Measurements from ENCODE around the gene ANKRD40. TPM values are rescaled to one million over a fixed set of nuclear protein-coding genes. Genes with fewer than 3 reads are reported as not detected.

ANKRD40 gene
- total and polyA plus RNA-seq, 10 of the 15 experiments (the other 5 are each of a cell fraction or from before 2014, with no cell fraction given): 5.9 to 21.7 (median 14.8) TPM

DNA sequence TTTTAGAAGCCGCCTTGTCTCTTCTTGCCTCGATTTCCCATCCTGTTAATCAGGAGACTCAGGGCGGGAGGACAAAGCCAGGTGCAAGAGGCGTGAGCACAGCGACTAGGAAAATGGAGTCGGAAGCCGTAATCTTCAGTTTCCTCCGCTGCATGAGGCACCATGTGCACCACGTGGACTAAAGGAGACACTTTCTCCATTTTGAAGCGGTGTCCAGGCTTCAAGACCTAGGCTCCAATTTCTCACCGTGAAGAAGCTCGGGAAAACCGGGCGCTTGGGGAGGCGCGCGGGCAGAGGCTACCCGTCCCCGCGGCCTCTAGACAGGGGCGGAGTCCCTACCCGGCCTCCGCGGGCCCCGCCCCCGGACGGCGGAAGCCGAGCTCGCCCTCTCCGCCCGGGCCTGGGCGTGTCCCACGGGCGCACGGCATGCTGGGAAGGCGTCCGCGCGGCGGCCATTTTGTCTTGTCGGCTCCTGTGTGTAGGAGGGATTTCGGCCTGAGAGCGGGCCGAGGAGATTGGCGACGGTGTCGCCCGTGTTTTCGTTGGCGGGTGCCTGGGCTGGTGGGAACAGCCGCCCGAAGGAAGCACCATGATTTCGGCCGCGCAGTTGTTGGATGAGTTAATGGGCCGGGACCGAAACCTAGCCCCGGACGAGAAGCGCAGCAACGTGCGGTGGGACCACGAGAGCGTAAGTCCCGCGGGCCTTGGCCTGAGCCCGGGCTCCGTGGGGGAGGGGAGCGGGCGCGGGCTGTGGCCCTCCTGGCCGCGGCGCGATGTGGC, 11.6 kb upstream of the ANKRD40 start, which contains the start of gene LUC7L3 (continued):
- TF ChIP-seq CHD1 (IDR thresholded peaks at IDR 0.05; ENCODE audit: low read depth, low read length): no peak
- TF ChIP-seq RFX5 (IDR thresholded peaks at IDR 0.05; ENCODE audit: low read depth, low read length): no peak
- TF ChIP-seq, protein P1, sequence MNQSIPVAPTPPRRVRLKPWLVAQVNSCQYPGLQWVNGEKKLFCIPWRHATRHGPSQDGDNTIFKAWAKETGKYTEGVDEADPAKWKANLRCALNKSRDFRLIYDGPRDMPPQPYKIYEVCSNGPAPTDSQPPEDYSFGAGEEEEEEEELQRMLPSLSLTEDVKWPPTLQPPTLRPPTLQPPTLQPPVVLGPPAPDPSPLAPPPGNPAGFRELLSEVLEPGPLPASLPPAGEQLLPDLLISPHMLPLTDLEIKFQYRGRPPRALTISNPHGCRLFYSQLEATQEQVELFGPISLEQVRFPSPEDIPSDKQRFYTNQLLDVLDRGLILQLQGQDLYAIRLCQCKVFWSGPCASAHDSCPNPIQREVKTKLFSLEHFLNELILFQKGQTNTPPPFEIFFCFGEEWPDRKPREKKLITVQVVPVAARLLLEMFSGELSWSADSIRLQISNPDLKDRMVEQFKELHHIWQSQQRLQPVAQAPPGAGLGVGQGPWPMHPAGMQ (IDR thresholded peaks at IDR 0.05; ENCODE audit: borderline replicate concordance): no peak
- TF ChIP-seq, protein P2, sequence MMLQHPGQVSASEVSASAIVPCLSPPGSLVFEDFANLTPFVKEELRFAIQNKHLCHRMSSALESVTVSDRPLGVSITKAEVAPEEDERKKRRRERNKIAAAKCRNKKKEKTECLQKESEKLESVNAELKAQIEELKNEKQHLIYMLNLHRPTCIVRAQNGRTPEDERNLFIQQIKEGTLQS (IDR thresholded peaks at IDR 0.05; ENCODE audit: borderline replicate concordance, extremely low read depth, low read depth, low read length): no peak
- no peak for TF ChIP-seq SIN3A (IDR thresholded peaks at IDR 0.05; ENCODE audit: low read depth, low read length)
- TF ChIP-seq SPI1 (IDR thresholded peaks at IDR 0.05; ENCODE audit: borderline replicate concordance, insufficient read depth, low read depth, low read length): no peak
- TF ChIP-seq TCF12 (IDR thresholded peaks at IDR 0.05; ENCODE audit: low read depth, low read length): no peak
- no peak for TF ChIP-seq NFXL1 (IDR thresholded peaks at IDR 0.05; ENCODE audit: borderline replicate concordance)
- TF ChIP-seq, protein P3, sequence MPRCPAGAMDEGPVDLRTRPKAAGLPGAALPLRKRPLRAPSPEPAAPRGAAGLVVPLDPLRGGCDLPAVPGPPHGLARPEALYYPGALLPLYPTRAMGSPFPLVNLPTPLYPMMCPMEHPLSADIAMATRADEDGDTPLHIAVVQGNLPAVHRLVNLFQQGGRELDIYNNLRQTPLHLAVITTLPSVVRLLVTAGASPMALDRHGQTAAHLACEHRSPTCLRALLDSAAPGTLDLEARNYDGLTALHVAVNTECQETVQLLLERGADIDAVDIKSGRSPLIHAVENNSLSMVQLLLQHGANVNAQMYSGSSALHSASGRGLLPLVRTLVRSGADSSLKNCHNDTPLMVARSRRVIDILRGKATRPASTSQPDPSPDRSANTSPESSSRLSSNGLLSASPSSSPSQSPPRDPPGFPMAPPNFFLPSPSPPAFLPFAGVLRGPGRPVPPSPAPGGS (IDR thresholded peaks at IDR 0.05; ENCODE audit: borderline replicate concordance, insufficient read depth, low read depth, low read length, poor library complexity, severe bottlenecking): peak; percentile 15
- no peak for TF ChIP-seq EP300 (IDR thresholded peaks at IDR 0.05; ENCODE audit: borderline replicate concordance in 1 of 2, control insufficient read depth in 1 of 2, low read depth in 2 of 2, low read length in 2 of 2)
- TF ChIP-seq CBX3 (IDR thresholded peaks at IDR 0.05; ENCODE audit: borderline replicate concordance, low read depth): no peak
- no peak for TF ChIP-seq NFYB (IDR thresholded peaks at IDR 0.05; ENCODE audit: insufficient read depth, low read depth, low read length)
- peak; percentile 38 for TF ChIP-seq KLF5 (IDR thresholded peaks at IDR 0.05; ENCODE audit: partially characterized antibody)
- TF ChIP-seq TCF7 (IDR thresholded peaks at IDR 0.05; ENCODE audit: borderline replicate concordance): no peak
- TF ChIP-seq, protein P4, sequence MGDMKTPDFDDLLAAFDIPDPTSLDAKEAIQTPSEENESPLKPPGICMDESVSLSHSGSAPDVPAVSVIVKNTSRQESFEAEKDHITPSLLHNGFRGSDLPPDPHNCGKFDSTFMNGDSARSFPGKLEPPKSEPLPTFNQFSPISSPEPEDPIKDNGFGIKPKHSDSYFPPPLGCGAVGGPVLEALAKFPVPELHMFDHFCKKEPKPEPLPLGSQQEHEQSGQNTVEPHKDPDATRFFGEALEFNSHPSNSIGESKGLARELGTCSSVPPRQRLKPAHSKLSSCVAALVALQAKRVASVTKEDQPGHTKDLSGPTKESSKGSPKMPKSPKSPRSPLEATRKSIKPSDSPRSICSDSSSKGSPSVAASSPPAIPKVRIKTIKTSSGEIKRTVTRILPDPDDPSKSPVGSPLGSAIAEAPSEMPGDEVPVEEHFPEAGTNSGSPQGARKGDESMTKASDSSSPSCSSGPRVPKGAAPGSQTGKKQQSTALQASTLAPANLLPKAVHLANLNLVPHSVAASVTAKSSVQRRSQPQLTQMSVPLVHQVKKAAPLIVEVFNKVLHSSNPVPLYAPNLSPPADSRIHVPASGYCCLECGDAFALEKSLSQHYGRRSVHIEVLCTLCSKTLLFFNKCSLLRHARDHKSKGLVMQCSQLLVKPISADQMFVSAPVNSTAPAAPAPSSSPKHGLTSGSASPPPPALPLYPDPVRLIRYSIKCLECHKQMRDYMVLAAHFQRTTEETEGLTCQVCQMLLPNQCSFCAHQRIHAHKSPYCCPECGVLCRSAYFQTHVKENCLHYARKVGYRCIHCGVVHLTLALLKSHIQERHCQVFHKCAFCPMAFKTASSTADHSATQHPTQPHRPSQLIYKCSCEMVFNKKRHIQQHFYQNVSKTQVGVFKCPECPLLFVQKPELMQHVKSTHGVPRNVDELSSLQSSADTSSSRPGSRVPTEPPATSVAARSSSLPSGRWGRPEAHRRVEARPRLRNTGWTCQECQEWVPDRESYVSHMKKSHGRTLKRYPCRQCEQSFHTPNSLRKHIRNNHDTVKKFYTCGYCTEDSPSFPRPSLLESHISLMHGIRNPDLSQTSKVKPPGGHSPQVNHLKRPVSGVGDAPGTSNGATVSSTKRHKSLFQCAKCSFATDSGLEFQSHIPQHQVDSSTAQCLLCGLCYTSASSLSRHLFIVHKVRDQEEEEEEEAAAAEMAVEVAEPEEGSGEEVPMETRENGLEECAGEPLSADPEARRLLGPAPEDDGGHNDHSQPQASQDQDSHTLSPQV (IDR thresholded peaks at IDR 0.05): 0 out of 2 replicates have a peak, but pooled peaks have one; percentile 16
- TF ChIP-seq BRCA1 (IDR thresholded peaks at IDR 0.05; ENCODE audit: low read depth, low read length): no peak
- no peak for TF ChIP-seq ZSCAN29 (IDR thresholded peaks at IDR 0.05)
- TF ChIP-seq RCOR1 (conservative IDR thresholded peaks at IDR 0.05; ENCODE audit: low read depth, low read length): no peak
- TF ChIP-seq RBBP5 (conservative IDR thresholded peaks at IDR 0.05): 0 out of 2 replicates have a peak, but pooled peaks have one; percentile 67
- TF ChIP-seq WRNIP1 (IDR thresholded peaks at IDR 0.05; ENCODE audit: borderline replicate concordance, low read depth, low read length): no peak
- no peak for TF ChIP-seq SMC3 (IDR thresholded peaks at IDR 0.05; ENCODE audit: borderline replicate concordance, low read length)
- TF ChIP-seq BCL11A (IDR thresholded peaks at IDR 0.05; ENCODE audit: low read depth, low read length): no peak
